Tibial artery (tissue), 4 donors: ENCODE measurements around the gene GORASP2.

ENCODE experiments used
- DNase-seq, 2 donors: peaks; one replicate each; pipeline ENCODE4 v3.0.0-alpha.2; 2019
- H3K27ac ChIP-seq, 2 donors: fragments of 200-600 bp; sonication (generic) in 1 of 2; 1 replicate in 1 of 2; 2 replicates in 1 of 2; pipeline ENCODE4 v1.5.1; 2018 to 2019; ENCODE audit warnings: mild to moderate bottlenecking in 1 of 2
- H3K27me3 ChIP-seq, 2 donors: fragments of 200-600 bp; sonication (generic) in 1 of 2; one replicate each; pipeline versions ENCODE4 v1.5.1 to v1.6.0; 2016 to 2019
- H3K36me3 ChIP-seq, 3 donors: fragments of 200-600 bp; sonication (generic) in 2 of 3; one replicate each; pipeline ENCODE4 v1.5.1; 2016 to 2019; ENCODE audit warnings: mild to moderate bottlenecking in 2 of 3
- H3K4me1 ChIP-seq, 4 donors: fragments of 200-600 bp; sonication (generic) in 2 of 4; 1 replicate in 3 of 4; 2 replicates in 1 of 4; pipeline ENCODE4 v1.5.1; 2016 to 2019
- H3K4me3 ChIP-seq, 2 donors: fragments of 200-600 bp; sonication (generic) in 1 of 2; 1 replicate in 1 of 2; 2 replicates in 1 of 2; pipeline ENCODE4 v1.5.1; 2018 to 2019; ENCODE audit warnings: mild to moderate bottlenecking in 2 of 2
- H3K9me3 ChIP-seq, 3 donors: fragments of 200-600 bp; sonication (generic) in 1 of 3; one replicate each; pipeline ENCODE4 v1.5.1; 2016 to 2019
- CTCF ChIP-seq, 2 experiments: fragments of 200-600 bp in 1 of 2; fragments of 450-650 bp in 1 of 2; IDR thresholded peaks; one replicate each; pipeline ENCODE4 v1.5.1; 2017 to 2019; ENCODE audit warnings: antibody characterized with exemption in 2 of 2, mild to moderate bottlenecking in 1 of 2, moderate library complexity in 1 of 2
- intact Hi-C: fragments of 100-400 bp; cut with DNase I; formaldehyde crosslinking; loops from one replicate; pipeline ENCODE4 v1.15.0; 2023; ENCODE audit warnings: low total_unique reads

The GORASP2 gene

GRCh38 chr2:170975127-170975942 is 46.3 kb downstream of the GORASP2 start:
- intact Hi-C loops: loop anchor here (2.0 kb wide), 1 partner anchor 441 kb away; no protein-coding TSS in a partner anchor
- peaks cover 0 to 15% (median 7%) of the 10 kb centered on the region in 4 donors for H3K4me1 ChIP-seq
- no peak for DNase-seq
- H3K9me3 ChIP-seq: no peaks in the 10 kb centered on the region
- H3K27me3 ChIP-seq: no peaks in the 10 kb centered on the region
- TF ChIP-seq CTCF (IDR thresholded peaks at IDR 0.05): no peak
- H3K27ac ChIP-seq: no peak overlapping the region
- H3K36me3 ChIP-seq: no peaks in the 10 kb centered on the region
- H3K4me3 ChIP-seq: no peak overlapping the region

GRCh38 chr2:170975943-170976270 is 46.9 kb downstream of the GORASP2 start:
- TF ChIP-seq CTCF (IDR thresholded peaks at IDR 0.05): no peak
- Histone ChIP-seq H3K4me3 (no peak overlapping the region), H3K27me3 (no peaks in the 10 kb centered on the region), H3K27ac (no peak overlapping the region), H3K36me3 (no peaks in the 10 kb centered on the region), H3K4me1 (peaks cover 0 to 15% (median 7%) of the 10 kb centered on the region in 4 donors), H3K9me3 (no peaks in the 10 kb centered on the region)
- intact Hi-C loops: loop anchor here (2.0 kb wide), 1 partner anchor 441 kb away; no protein-coding TSS in a partner anchor
- DNase-seq: no peak

- TF ChIP-seq CTCF (IDR thresholded peaks at IDR 0.05): no peak
- no peaks in the 10 kb centered on the region for H3K4me1 ChIP-seq
- no peaks in the 10 kb centered on the region for H3K27me3 ChIP-seq
- H3K36me3 ChIP-seq: peaks cover 0 to 3% (median 0%) of the 10 kb centered on the region in 3 donors
- no peak overlapping the region for H3K4me3 ChIP-seq
- no peaks in the 10 kb centered on the region for H3K9me3 ChIP-seq
- DNase-seq: no peak
- no peak overlapping the region for H3K27ac ChIP-seq
- intact Hi-C loops: no loop called here
These were observed 55.0 kb downstream of the GORASP2 start for GRCh38 chr2:170984079-170984478.

GRCh38 chr2:170985407-170985806 is 56.4 kb downstream of the GORASP2 start:
- peaks cover 0 to 8% (median 0%) of the 10 kb centered on the region in 3 donors for H3K36me3 ChIP-seq
- no peak for TF ChIP-seq CTCF (IDR thresholded peaks at IDR 0.05)
- intact Hi-C loops: no loop called here
- no peaks in the 10 kb centered on the region for H3K4me1 ChIP-seq
- no peak overlapping the region for H3K4me3 ChIP-seq
- H3K27me3 ChIP-seq: no peaks in the 10 kb centered on the region
- H3K27ac ChIP-seq: no peak overlapping the region
- no peaks in the 10 kb centered on the region for H3K9me3 ChIP-seq
- DNase-seq: no peak

- Histone ChIP-seq H3K27ac (no peak overlapping the region), H3K27me3 (no peaks in the 10 kb centered on the region)
- no peak for DNase-seq
These were observed 57.7 kb downstream of the GORASP2 start for GRCh38 chr2:170986566-170987258.

More at GRCh38 chr2:170986566-170987258, 57.7 kb downstream of the GORASP2 start:
- intact Hi-C loops: no loop called here
- H3K9me3 ChIP-seq: no peaks in the 10 kb centered on the region
- no peak overlapping the region for H3K4me3 ChIP-seq
- peaks cover 0 to 10% (median 2%) of the 10 kb centered on the region in 3 donors for H3K36me3 ChIP-seq
- no peaks in the 10 kb centered on the region for H3K4me1 ChIP-seq
- TF ChIP-seq CTCF (IDR thresholded peaks at IDR 0.05): no peak
